DND-41 (cell line): ENCODE measurements around the gene ZNF747.

ENCODE experiments used
- CTCF ChIP-seq: IDR thresholded peaks from 2 replicates; pipeline ENCODE4 v1.5.1; 2012; ENCODE audit warnings: borderline replicate concordance, low read length, moderate library complexity, mild to moderate bottlenecking; ENCODE audit not compliant: poor library complexity, severe bottlenecking; ENCODE audit errors: extremely low read depth
- EZH2 ChIP-seq: IDR thresholded peaks from 3 replicates; pipeline ENCODE4 v1.6.1; 2012; ENCODE audit warnings: borderline replicate concordance, low read depth, mild to moderate bottlenecking, moderate library complexity, low read length, inconsistent platforms; ENCODE audit not compliant: severe bottlenecking

GRCh38 chr16:30557957-30558788 lies 23.5 kb upstream of the ZNF747 start, which contains the start of gene ZNF764:
- TF ChIP-seq CTCF (no peak), EZH2 (no peak)
